Body of pancreas (tissue), 4 donors: Measurements from ENCODE around the gene VPS13C. TPM values are rescaled to one million over a fixed set of nuclear protein-coding genes. Genes with fewer than 3 reads are reported as not detected.

Experiments
- ATAC-seq: fragments of 150-250 bp; one replicate; pipeline ENCODE4 v1.9.1; 2016
- DNase-seq, 4 donors: peaks; one replicate each; pipeline ENCODE4 v3.0.0-alpha.2; 2019
- H3K27ac ChIP-seq, 4 donors: fragments of 200-600 bp; sonication (generic); 1 replicate in 3 of 4; 2 replicates in 1 of 4; pipeline versions ENCODE4 v1.5.1 to v1.6.1; 2016 to 2019; ENCODE audit warnings: mild to moderate bottlenecking in 1 of 4, mixed read lengths in 1 of 4, moderate library complexity in 1 of 4
- H3K27me3 ChIP-seq, 2 donors: fragments of 200-600 bp; sonication (generic); one replicate each; pipeline ENCODE4 v1.6.0; 2016; ENCODE audit warnings: mild to moderate bottlenecking in 1 of 2
- H3K36me3 ChIP-seq, 2 donors: fragments of 200-600 bp; sonication (generic); replicated peaks in 1 of 2; 2 replicates each; pipeline ENCODE4 v1.5.1; 2016; ENCODE audit warnings: low read depth in 2 of 2; ENCODE audit not compliant: insufficient read depth in 1 of 2
- H3K4me1 ChIP-seq: fragments of 200-600 bp; sonication (generic); one replicate; pipeline ENCODE4 v1.6.0; 2016
- H3K4me3 ChIP-seq, 2 donors: fragments of 200-600 bp; sonication (generic); 1 replicate in 1 of 2; 2 replicates in 1 of 2; pipeline ENCODE4 v1.5.1; 2016 to 2019
- H3K9me3 ChIP-seq, 3 donors: fragments of 200-600 bp; sonication (generic); 1 replicate in 2 of 3; 2 replicates in 1 of 3; pipeline ENCODE4 v1.5.1; 2016
- POLR2A ChIP-seq, 3 donors: fragments of 450-650 bp; IDR thresholded peaks; one replicate each; pipeline ENCODE4 v1.6.1; 2016; ENCODE audit warnings: antibody characterized with exemption in 3 of 3, mild to moderate bottlenecking in 2 of 3
- WGBS, 2 donors: methylation state at CpG; one replicate each; pipeline ENCODE4 v1.1.5; 2017; 5-methylcytosine and 5-hydroxymethylcytosine counted together
- intact Hi-C: fragments of 100-400 bp; cut with DNase I; formaldehyde crosslinking; loops from one replicate; pipeline ENCODE4 v1.15.1; 2023
- total RNA-seq, 2 donors: library from RNA; depleted of rRNA; stranded (reverse); fragments of >200 nt; gene quantifications; one replicate each; pipeline ENCODE4 v1.1.0, GENCODE V29; 2016
- TF ChIP-seq, protein P1 (sequence below), 7 experiments: fragments of 450-650 bp in 4 of 7; fragments of 200-600 bp in 3 of 7; sonication (generic) in 3 of 7; IDR thresholded peaks; one replicate each; pipeline ENCODE4 v1.5.1; 2016 to 2019; ENCODE audit warnings: antibody characterized with exemption in 7 of 7

Gene VPS13C
- total RNA-seq, 2 donors from 2014 or later = 67.2 to 68.6 TPM

DNA sequence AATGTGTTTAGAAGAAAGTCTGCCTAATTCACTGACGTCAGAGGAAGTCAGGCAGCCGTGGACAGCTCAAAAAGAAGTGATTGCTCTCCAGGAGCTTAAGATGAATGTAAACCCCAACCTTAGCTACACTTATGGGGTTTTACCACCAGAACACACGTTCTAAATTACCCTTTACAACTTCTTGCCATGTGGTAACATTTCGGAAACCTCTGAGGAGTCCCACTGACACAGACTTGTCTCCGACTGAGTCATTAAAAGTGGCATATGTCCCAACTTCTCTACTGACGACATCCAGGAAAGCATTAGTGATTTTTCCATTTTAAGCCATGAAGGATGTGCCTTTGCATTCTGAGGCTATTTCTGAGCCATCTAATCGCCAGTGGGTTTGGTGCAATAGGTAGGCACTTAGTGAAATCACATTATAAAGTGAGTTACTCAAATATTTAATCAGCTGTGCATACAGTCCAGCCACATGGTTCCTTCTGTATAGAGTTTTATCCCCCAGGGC is 38.9 kb upstream of the VPS13C start:
- ATAC-seq = peak; percentile 86
- Histone ChIP-seq H3K36me3 (no peaks in the 10 kb centered on the region), H3K4me3 (no peak overlapping the region), H3K9me3 (no peaks in the 10 kb centered on the region), H3K27me3 (no peaks in the 10 kb centered on the region), H3K27ac (peak overlapping the region; percentile 54 to 72 (median 63)), H3K4me1 (peaks cover 12% of the 10 kb centered on the region)
- no peak for TF ChIP-seq POLR2A (IDR thresholded peaks at IDR 0.05)
- TF ChIP-seq, protein P1, sequence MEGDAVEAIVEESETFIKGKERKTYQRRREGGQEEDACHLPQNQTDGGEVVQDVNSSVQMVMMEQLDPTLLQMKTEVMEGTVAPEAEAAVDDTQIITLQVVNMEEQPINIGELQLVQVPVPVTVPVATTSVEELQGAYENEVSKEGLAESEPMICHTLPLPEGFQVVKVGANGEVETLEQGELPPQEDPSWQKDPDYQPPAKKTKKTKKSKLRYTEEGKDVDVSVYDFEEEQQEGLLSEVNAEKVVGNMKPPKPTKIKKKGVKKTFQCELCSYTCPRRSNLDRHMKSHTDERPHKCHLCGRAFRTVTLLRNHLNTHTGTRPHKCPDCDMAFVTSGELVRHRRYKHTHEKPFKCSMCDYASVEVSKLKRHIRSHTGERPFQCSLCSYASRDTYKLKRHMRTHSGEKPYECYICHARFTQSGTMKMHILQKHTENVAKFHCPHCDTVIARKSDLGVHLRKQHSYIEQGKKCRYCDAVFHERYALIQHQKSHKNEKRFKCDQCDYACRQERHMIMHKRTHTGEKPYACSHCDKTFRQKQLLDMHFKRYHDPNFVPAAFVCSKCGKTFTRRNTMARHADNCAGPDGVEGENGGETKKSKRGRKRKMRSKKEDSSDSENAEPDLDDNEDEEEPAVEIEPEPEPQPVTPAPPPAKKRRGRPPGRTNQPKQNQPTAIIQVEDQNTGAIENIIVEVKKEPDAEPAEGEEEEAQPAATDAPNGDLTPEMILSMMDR (IDR thresholded peaks at IDR 0.05) = no peak
- peak in 3 of 4 donors; percentile 38 to 56 (median 39) for DNase-seq
- intact Hi-C loops = no loop called here
- 29 to 46% methylated on average over 7 of the region's 7 CpGs for WGBS, 2 donors

DNA sequence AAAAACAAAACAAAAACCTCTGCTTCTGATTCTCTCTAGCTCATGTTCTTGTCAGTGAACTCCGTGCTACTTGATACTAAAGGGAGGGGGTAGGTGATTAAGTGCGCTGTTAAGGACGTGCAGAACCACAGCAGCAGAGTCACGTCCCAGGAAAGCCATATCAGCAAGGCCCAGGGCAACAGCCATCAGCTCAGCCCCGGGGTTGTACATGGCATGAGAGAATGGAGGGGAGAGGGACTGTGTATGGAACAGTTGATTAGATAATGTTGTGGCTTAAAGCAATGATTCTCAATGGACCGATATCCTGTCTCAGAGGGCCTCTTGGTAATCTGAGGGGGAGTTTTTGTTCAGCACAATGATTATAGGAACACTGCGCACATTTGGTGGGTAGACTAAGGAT is 34.1 kb upstream of the VPS13C start:
- DNase-seq (no peak), ATAC-seq (no peak)
- intact Hi-C loops = no loop called here
- no peak for TF ChIP-seq POLR2A (IDR thresholded peaks at IDR 0.05)
- TF ChIP-seq, protein P1 (IDR thresholded peaks at IDR 0.05) = no peak
- Histone ChIP-seq H3K36me3 (no peaks in the 10 kb centered on the region), H3K27ac (no peak overlapping the region), H3K4me3 (no peak overlapping the region), H3K27me3 (no peaks in the 10 kb centered on the region), H3K9me3 (no peaks in the 10 kb centered on the region), H3K4me1 (peaks cover 8% of the 10 kb centered on the region)
- 63 to 69% methylated on average over 7 of the region's 7 CpGs for WGBS, 2 donors

DNA sequence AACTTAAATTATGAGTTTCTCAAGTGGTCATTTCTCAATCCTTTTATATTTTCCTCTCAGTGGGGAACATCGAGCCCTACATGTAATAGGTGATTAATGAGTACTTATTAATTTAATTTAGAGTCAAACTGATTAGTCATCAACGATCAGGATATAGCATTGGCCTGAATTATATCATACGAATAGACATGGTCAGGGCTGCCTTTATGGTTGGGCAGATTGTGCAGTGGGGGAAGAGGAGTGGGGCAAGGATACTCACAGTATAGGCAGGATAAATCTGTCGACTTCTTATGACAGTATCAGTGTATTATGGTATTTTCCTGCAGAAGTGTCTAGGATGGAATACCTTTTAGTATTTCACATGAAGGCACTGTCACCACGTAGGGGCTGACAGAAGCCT is 33.6 kb upstream of the VPS13C start:
- intact Hi-C loops = no loop called here
- no peak for ATAC-seq
- H3K27ac ChIP-seq = no peak overlapping the region
- H3K4me3 ChIP-seq = no peak overlapping the region
- no peaks in the 10 kb centered on the region for H3K9me3 ChIP-seq
- TF ChIP-seq POLR2A (IDR thresholded peaks at IDR 0.05) = no peak
- TF ChIP-seq, protein P1 (IDR thresholded peaks at IDR 0.05) = no peak
- no peak for DNase-seq
- WGBS, 2 donors = 82% methylated on average over 5 of the region's 5 CpGs
- H3K36me3 ChIP-seq = no peaks in the 10 kb centered on the region
- peaks cover 3% of the 10 kb centered on the region for H3K4me1 ChIP-seq
- no peaks in the 10 kb centered on the region for H3K27me3 ChIP-seq

DNA sequence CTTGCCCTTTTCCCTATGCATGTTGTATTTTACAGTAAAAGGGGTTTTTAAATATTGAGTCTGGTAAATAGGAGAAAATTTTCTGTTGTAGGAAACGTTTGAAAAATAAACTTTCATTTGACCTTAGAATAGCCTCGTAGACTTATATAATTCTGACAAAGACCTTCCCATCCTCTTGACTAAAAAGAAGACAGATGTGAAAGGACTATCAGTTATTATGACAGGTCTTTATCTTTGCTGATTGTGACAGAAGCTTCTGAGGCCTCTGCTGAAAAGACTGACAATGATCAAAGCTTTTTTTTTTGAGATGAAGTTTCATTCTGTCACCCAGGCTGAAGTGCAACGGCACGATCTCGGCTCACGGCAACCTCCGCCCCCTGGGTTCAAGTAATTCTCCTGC is 30.7 kb upstream of the VPS13C start:
- Histone ChIP-seq H3K27me3 (no peaks in the 10 kb centered on the region), H3K4me1 (peaks cover 15% of the 10 kb centered on the region), H3K4me3 (no peak overlapping the region), H3K36me3 (no peaks in the 10 kb centered on the region), H3K27ac (no peak overlapping the region), H3K9me3 (no peaks in the 10 kb centered on the region)
- intact Hi-C loops = no loop called here
- 87 to 89% methylated on average over 7 of the region's 7 CpGs for WGBS, 2 donors
- DNase-seq (no peak), ATAC-seq (no peak)
- TF ChIP-seq, protein P1 (IDR thresholded peaks at IDR 0.05) = no peak
- no peak for TF ChIP-seq POLR2A (IDR thresholded peaks at IDR 0.05)

DNA sequence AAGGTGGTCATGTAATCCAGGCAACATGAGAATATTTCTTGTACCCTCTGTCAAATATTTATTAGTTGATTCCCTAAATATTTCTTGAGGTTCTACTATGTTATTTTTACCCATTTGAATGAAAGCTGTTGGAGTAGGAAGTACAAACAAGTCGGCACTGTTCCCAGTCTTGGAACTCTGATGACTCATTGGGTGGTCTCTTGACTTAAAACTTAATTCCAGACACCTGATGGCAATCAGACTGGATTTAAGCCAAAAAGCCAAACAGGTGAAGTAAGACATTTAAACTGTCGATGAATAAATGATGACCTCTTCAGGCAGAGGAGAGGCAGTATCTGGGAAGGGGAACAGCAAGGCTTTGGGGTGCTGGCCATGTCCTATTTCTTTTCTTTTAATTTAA is 29.4 kb upstream of the VPS13C start:
- Histone ChIP-seq H3K36me3 (no peaks in the 10 kb centered on the region), H3K27ac (no peak overlapping the region), H3K4me1 (peaks cover 15% of the 10 kb centered on the region), H3K27me3 (no peaks in the 10 kb centered on the region), H3K4me3 (no peak overlapping the region), H3K9me3 (no peaks in the 10 kb centered on the region)
- DNase-seq (no peak), ATAC-seq (no peak)
- intact Hi-C loops = no loop called here
- 73 to 74% methylated on average over 2 of the region's 2 CpGs for WGBS, 2 donors
- TF ChIP-seq POLR2A (IDR thresholded peaks at IDR 0.05) = no peak
- TF ChIP-seq, protein P1 (IDR thresholded peaks at IDR 0.05) = no peak
